CD4-positive, alpha-beta T cell treated with Interferon gamma for 1 hour (primary cell): Measurements from ENCODE around the gene ING5.

ENCODE experiments used
- DNase-seq: peaks from one replicate; pipeline ENCODE4 v3.0.0-alpha.2; 2020

Gene ING5

GRCh38 chr2:241763551-241764274 is 61.9 kb downstream of the ING5 start:
- no peak for DNase-seq

- no peak for DNase-seq
Observed at GRCh38 chr2:241764275-241765241, 62.7 kb downstream of the ING5 start.

GRCh38 chr2:241767464-241768250 is 65.8 kb downstream of the ING5 start:
- no peak for DNase-seq

- no peak for DNase-seq
Observed at GRCh38 chr2:241768251-241768711, 66.4 kb downstream of the ING5 start.

GRCh38 chr2:241768850-241769249 is 67.0 kb downstream of the ING5 start:
- no peak for DNase-seq

- no peak for DNase-seq
Observed at GRCh38 chr2:241769819-241770184, 68.0 kb downstream of the ING5 start.

GRCh38 chr2:241770185-241770935 is 68.5 kb downstream of the ING5 start:
- DNase-seq = no peak

- no peak for DNase-seq
Observed at GRCh38 chr2:241770936-241771285, 69.1 kb downstream of the ING5 start.

- DNase-seq = no peak
Observed at GRCh38 chr2:241771286-241772062, 69.6 kb downstream of the ING5 start.

GRCh38 chr2:241772063-241772499 is 70.2 kb downstream of the ING5 start:
- no peak for DNase-seq

- no peak for DNase-seq
Observed at GRCh38 chr2:241773511-241774418, 71.9 kb downstream of the ING5 start.

GRCh38 chr2:241774419-241775222 is 72.8 kb downstream of the ING5 start:
- DNase-seq = no peak

GRCh38 chr2:241775223-241776177 is 73.7 kb downstream of the ING5 start:
- DNase-seq = no peak

GRCh38 chr2:241776336-241777169 is 74.7 kb downstream of the ING5 start, which contains the start of gene GAL3ST2:
TSS of gene GAL3ST2 (plus strand) at chr2:241776822. CDS start at chr2:241776956, 134 bp downstream.
- DNase-seq = no peak

GRCh38 chr2:241777170-241777685 is 75.4 kb downstream of the ING5 start:
- DNase-seq = no peak

GRCh38 chr2:241777686-241778627 is 76.1 kb downstream of the ING5 start:
- DNase-seq = no peak
